ENCODE measurements around the gene GLO1.

DNA sequence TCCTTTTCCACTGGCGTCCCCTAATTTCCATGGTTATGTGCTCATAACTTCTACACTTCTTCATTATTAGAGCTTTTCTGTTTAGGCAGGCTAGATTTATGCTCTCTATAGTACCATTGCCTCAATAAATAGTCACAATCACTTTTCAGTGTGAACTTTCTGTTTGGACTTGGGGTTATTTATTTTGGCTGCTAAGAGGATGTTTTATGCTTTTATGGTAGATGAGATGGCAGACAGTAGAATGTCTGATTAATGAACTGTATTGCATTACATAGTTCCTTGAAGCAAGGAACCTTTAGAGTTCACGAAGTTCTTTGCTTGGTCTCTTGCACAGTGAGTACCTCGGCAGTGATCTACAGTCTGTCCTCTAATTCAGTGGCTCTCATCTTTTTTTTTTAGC, 19.1 kb upstream of the GLO1 start:
- TF ChIP-seq, protein P1, sequence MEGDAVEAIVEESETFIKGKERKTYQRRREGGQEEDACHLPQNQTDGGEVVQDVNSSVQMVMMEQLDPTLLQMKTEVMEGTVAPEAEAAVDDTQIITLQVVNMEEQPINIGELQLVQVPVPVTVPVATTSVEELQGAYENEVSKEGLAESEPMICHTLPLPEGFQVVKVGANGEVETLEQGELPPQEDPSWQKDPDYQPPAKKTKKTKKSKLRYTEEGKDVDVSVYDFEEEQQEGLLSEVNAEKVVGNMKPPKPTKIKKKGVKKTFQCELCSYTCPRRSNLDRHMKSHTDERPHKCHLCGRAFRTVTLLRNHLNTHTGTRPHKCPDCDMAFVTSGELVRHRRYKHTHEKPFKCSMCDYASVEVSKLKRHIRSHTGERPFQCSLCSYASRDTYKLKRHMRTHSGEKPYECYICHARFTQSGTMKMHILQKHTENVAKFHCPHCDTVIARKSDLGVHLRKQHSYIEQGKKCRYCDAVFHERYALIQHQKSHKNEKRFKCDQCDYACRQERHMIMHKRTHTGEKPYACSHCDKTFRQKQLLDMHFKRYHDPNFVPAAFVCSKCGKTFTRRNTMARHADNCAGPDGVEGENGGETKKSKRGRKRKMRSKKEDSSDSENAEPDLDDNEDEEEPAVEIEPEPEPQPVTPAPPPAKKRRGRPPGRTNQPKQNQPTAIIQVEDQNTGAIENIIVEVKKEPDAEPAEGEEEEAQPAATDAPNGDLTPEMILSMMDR (IDR thresholded peaks at IDR 0.05 in 8 of 11, conservative IDR thresholded peaks at IDR 0.05 in 3 of 11): no peak
- no peak for TF ChIP-seq POLR2A (IDR thresholded peaks at IDR 0.05)

Data from spleen (tissue), 7 donors.